ENCODE results near the gene CCDC81. TPM values are rescaled to one million over a fixed set of nuclear protein-coding genes. Genes with fewer than 3 reads are reported as not detected.

Gene CCDC81
- total RNA-seq, 1 donor from 2014 or later = under 0.01 TPM

DNA sequence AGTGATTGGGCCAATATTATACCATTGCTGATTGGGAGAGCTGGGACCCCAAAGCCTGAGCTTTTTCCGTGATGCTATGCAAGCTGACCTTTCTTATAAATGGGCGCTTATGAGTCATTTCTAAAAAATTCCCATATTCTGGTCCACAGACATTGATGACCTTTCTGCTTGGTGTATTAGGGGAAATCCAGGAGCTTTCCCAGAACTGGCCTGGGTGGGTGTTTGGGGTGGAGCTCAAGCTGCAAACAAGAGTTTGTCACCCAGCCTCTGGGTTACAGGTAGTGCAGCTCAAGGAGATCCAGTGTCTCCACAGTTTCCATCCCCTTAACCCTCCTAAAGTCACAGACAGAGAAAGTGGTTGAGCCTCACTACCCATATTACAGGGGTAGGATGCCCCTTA is 67.7 kb downstream of the CCDC81 start:
- DNase-seq = peak; percentile 30

DNA sequence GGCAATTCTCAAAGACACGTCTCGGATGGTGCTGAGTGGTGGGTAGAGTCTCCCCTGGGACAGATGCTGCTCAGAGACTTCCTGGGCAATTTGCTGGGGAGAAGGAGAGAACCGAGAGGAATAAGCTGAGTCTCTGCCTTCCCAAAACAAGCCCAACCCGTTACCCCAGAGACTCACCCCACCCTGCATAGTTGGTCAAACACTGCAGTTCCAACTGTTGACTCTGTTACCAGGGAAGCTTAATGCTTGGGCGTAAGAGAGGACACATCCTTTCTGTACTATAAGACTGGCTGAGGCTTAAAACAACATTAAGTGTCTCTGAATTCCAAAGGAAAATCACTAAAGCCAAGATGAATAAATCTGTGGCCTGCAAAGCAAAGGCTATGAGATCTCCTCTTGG is 68.1 kb downstream of the CCDC81 start:
- DNase-seq = no peak

- DNase-seq = no peak
These were observed 68.7 kb downstream of the CCDC81 start for GRCh38 chr11:86443415-86443814.

DNA sequence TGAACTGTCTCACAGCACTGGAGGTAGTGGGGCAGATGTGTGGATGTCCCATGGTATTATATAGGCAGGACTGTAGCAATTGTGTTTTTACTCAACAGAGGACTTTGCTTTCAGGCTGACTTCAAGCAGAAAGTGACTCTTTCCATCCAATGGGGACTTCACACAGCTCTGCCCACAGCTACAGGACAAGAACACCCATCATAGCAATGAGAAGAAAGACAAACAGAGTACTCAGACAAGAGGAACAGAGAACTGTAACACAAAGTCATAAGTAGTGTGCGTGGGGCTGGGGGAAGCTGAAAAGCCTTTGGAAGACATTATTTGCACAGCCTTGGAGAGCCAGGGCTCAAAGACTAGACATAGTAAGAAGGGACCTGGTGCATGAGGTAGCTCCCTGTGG is 70.3 kb downstream of the CCDC81 start:
- DNase-seq = no peak

DNA sequence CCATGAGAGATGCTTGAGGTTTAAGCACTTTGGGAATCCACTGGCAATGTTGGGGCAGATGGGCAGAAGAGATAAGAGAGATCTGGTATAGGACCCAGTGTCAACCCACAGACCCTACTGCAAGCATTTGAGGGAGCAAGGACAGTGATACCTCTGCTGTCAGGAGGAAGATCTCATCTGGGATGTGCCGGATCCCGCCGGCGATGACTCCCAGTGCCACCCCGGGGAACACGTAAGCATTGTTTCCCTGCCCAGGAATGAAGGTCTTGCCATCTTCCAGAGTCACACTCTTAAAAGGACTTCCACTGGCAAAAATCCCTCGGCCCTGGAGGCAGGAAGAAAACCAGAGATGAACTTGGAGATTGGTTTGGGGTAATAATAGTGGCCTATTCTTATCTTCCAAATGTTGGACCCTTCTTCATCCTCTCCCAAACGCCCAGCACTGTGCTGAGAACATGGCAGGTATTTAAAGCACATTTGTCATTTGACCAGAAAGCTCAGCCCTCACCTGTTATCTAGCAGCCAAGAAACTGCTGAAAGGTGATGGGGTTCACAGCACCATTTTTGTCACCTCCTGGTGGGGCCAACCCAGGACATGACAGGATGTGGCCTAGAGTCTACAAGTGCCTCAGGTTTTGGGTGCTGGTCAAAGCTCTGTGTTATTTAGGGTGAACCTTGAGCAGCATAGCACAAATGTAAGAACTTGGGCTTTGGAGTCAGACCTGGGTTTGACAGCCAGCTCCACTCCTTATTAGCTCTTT is 71.7 kb downstream of the CCDC81 start:
- no peak for DNase-seq

DNA sequence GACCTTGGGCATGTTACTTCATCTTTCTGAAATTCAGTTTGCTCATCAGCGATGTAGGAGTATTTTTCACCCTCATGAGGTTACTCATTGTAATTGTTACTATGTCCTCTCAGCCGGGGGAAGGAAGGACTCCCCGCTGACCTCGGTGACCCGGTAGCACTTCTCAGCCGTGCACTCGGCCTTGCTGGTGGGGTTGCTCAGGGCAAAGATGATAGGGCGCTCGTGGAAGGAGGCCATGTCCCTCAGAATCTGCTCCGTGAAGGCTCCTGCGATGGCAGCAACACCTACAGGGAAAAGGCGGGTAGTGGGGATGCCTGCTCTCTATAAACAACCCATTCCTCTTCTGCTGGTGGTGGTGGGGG is 72.2 kb downstream of the CCDC81 start:
- DNase-seq = no peak

- no peak for DNase-seq
These were observed 73.2 kb downstream of the CCDC81 start for GRCh38 chr11:86447763-86448480.

GRCh38 chr11:86449993-86450629 is 75.4 kb downstream of the CCDC81 start:
- DNase-seq = peak; percentile 16

- no peak for DNase-seq
These were observed 78.8 kb downstream of the CCDC81 start for GRCh38 chr11:86453290-86454030.

DNA sequence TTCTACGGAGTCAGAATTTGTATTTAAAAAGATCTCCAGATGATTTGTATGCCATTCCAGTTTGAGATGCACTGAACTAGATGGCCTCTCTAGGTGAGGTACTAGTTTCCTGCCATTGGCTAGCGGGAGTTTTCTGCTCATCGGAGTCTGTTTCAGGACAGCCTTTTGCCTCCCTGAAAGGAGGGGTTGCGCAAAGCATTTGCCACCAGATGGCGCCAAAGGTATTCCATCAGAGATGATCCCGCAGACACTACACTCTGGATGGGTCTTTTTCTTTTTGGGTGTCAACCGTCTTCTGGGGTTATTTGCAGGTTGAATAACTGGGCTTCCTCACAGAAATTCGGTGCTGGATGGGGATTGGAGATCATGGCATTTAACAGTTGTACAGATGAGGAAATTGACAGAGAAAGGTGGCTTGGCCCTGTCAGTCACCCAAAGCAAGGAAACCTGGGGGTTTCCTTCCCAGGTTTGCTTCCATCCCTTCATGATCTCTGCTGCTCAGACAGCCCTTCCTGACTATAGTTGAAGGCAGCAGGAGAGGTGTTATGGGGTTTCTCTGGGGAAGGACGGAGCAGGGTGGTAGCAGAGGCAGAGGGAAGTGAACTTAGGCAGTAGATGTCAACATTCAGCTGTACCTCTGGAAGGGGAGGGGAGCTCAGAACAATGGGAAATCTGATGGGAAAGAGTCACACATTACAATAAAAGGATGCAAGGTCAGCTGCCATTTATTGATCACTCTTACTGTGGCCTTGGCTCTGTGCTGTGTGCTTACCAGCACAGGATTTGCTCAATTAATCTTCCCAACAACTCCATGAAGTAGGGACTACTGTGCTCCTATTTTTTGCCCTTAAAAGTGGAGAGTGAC is 81.6 kb downstream of the CCDC81 start:
- peak; percentile 94 for DNase-seq

- no peak for DNase-seq
These were observed 83.8 kb downstream of the CCDC81 start for GRCh38 chr11:86458294-86459001.

DNA sequence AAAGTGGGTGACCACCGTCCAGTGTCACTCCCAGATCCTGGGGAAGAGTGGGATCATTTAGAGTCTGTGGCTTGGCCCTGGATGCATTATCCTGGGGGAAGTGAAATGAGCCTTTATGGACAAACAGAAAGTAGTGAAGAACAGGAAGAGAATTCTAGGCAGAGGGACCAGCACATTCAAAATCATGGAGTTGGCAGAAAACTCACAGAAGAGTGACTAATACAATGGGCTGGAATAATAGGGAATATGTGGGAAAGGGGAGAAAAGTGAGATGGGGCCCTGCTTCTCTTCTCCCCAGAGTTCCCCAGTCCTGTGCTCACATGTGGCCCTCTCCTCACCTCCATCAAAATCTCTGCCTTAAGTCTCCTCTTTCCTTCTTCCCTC is 84.3 kb downstream of the CCDC81 start:
- peak; percentile 58 for DNase-seq

- peak; percentile 99 for DNase-seq
These were observed 85.2 kb downstream of the CCDC81 start for GRCh38 chr11:86459682-86460460.

DNA sequence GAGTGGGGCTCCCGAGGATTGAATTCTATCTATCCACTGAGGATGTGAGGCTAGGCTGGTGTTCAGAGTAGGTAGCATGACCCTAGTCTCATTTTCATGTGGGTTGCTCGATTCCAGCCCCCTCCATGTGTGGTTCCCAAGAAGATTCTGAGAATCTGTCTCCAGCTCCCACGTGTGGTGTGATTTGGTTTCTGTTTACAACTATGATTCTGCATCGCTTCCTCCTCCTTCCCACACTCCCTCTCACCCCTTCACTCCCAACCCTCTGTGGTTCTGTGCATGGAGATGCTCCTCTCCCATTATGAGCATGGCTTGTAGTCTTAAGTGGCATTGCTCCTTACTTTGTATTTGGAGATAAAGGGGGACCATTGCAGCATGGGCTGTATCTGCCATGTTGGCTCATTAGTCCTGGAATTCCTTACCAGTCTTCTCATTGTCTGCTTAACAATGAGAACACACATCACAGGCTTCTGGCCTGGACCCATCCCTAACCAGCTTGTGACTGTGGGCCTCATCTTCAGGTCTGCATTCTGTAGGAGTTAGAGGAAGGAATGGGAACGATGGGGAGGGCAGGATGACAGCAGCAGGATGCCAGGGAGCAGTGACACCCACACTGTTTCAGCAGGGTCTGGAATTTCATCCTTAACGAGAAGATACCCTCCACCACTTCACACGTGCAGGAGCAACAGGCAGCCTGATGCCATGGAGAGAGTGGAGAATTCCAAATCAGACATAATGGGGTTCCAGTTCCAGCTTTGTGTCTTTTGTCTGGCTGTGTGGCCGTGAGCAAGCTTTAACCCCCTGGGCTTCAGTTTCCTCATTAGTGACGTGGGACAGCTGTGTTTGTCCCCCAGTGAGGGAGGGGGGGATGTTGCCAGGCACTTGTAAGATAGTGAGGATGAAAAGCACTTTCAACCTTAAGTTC is 86.0 kb downstream of the CCDC81 start:
- peak; percentile 63 for DNase-seq

- DNase-seq = no peak
These were observed 87.2 kb downstream of the CCDC81 start for GRCh38 chr11:86461892-86462291.

DNA sequence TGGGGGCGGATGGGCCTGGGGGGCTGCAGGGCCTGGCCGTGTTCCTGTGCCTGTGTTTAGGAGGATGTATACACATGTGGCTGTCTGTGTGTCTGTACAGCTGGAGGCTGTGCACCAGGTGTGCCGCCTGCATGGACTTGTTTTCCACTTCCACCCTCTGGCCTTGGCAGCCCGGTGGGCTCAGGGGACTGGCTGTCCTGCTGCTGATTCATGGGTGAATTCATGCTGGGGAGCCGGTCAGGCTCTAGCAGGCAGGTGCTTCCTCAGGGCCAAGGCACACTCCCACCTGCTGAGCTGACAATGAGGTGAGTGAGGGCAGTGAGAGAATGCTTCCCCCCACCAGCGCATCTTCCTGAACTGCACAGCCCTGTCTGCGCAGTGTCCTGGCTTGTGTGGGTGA is 88.4 kb downstream of the CCDC81 start:
- DNase-seq = peak; percentile 66

GRCh38 chr11:86463955-86464354 is 89.3 kb downstream of the CCDC81 start:
- DNase-seq = no peak

DNA sequence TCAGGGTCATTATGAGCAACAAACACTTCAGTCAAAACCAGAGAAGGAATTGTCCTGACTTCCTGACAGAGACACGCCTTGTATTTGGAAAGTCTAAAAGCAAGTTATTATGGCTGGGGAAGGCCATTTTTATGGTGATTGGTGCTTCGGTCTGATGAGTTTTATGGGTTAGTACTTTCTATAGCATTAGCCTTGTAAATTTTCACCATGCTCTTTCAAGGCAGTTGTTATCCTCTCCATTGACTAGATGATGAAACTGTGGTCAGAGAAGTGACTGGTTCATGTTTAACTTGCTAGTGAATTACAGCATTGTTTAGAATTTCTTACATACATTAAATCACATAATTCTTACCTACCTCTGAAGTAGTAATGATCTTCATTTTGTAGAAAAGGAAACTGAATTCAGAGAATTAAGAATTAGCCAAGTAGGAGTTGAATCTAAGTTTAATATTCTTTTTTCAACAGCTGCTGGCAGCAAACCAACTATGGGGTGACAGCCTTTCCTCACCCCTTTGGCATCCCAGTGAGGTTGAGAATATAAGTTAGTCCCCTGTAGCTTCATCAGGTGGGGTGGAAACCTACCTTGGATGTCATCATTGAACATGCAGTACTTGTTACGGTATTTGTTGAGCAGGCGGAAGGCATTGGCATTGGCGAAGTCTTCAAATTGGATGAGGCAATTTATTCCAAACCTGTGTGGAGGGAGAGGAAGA is 90.0 kb downstream of the CCDC81 start:
- DNase-seq = no peak

GRCh38 chr11:86468169-86468568 is 93.5 kb downstream of the CCDC81 start:
- no peak for DNase-seq
